RWPE1 (cell line): Measurements from ENCODE around the gene SPATA13.

Source experiments
- CTCF ChIA-PET: fragments of 350-600 bp; sonication (Branson Sonifier 250); formaldehyde crosslinking; extraction: SDS; loops from one replicate; lab custom pipeline; 2021; lab: Yijun Ruan, JAX
- POLR2A ChIA-PET: fragments of 400-600 bp; formaldehyde crosslinking; extraction: SDS; loops from one replicate; lab custom pipeline; 2020; ENCODE audit warnings: antibody characterized with exemption; ENCODE audit not compliant: low non-redundant PET; lab: Yijun Ruan, JAX
- DNase-seq: peaks from one replicate; pipeline ENCODE4 v3.0.0; 2012; ENCODE audit warnings: low spot score
- H3K27ac ChIP-seq: fragments of 450-650 bp; 2 replicates; pipeline ENCODE4 v1.5.1; 2017
- CTCF ChIP-seq: fragments of 450-650 bp; conservative IDR thresholded peaks from 2 replicates; pipeline ENCODE4 v1.5.1; 2017; ENCODE audit warnings: low read depth, mild to moderate bottlenecking

SPATA13 gene

GRCh38 chr13:24180750-24181377 is 20.3 kb downstream of the SPATA13 start:
- DNase-seq, result no peak
- CTCF ChIA-PET, result no interaction called here
- no peak overlapping the region for H3K27ac ChIP-seq
- no peak for TF ChIP-seq CTCF
- POLR2A ChIA-PET, result no interaction called here

DNA sequence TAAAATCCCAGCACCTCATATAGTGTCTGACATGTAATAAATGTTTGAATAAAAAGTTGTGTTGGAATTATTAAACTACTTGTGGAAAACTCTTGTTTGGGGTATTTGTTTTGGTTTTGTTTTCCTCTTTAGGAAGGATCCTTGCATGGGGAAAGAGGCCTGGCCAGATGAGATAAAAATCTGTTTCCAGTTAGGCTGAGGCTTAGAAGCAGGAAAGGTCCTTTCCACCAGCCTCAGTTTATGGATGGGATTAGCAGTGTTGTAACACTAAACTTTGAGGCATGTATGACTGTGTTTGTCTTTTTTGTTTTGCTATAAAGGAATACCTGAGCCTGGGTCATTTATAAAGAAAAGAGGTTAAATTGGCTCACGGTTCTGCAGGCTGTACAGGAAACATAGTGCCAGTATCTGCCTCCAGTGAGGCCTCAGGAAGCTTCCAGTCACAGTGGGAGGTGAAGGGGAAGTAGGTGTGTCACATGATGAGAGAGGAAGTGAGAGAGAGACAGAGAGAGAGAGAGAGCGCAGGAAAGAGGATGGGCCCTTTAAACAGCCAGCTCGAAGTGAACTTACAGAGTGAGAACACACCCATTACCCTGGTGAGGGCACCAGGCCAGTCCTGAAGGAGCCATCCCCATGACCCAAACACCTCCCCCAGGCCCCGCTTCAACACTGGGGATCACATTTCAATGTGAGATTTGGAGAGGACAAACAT is 21.6 kb downstream of the SPATA13 start:
- no peak overlapping the region for H3K27ac ChIP-seq
- no peak for DNase-seq
- no peak for TF ChIP-seq CTCF
- POLR2A ChIA-PET, result no interaction called here
- CTCF ChIA-PET, result interaction anchor here (0.6 kb wide), 1 partner anchor 431 kb away, joined by 3 read pairs; no protein-coding TSS in a partner anchor

DNA sequence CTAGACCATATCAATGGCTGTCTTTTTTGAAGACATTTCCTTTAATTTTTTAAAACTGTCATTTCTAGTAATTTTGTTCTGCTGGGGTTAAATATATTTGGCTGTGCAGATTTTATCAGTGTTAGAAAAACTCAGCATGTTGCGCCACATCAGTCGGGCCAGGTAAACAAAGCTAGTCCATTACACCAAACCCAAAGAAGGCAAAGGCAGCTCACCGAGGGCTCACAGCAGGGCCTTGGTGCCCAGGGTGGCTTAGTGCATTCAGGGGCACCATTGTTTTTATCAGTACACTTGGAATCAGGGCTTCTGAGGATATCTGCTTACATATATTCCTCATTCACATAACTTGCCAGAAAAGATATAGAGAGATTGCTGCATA is 22.2 kb downstream of the SPATA13 start:
- POLR2A ChIA-PET, result no interaction called here
- no peak for DNase-seq
- no peak overlapping the region for H3K27ac ChIP-seq
- CTCF ChIA-PET, result interaction anchor here (0.6 kb wide), 1 partner anchor 431 kb away, joined by 3 read pairs; no protein-coding TSS in a partner anchor
- TF ChIP-seq CTCF, result no peak

GRCh38 chr13:24183741-24184182 is 23.2 kb downstream of the SPATA13 start:
- H3K27ac ChIP-seq, result no peak overlapping the region
- CTCF ChIA-PET, result no interaction called here
- no peak for DNase-seq
- TF ChIP-seq CTCF, result no peak
- POLR2A ChIA-PET, result no interaction called here

DNA sequence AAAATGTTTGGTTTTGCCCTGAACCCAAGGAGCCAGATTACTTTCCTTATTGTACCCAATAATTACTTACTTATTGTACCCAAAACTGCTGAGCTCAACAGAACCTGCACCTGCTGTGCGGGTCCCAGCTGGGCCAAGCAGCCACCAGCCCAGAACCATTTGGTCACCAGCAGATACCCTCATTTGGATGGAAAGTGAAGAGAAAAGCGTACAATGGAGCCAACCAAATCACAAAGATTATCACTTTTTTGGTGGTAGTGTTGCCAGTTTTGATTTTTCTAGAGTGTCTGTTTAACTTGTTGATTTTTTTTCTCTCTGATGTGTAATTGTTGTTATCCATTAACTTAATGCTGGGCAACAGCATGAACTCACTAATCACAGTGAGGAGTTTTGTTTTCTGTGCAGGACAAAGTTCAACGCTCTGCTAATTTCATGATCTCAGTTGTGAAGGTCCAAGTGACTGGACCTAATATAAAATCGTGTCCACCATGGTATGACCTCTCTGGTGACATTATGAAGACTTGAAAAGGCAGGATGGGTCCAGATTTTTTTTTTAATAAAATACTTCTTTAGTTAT is 23.8 kb downstream of the SPATA13 start:
- DNase-seq, result no peak
- no peak overlapping the region for H3K27ac ChIP-seq
- TF ChIP-seq CTCF, result no peak
- ChIA-PET CTCF (no interaction called here), POLR2A (no interaction called here)

GRCh38 chr13:24184882-24185281 is 24.4 kb downstream of the SPATA13 start:
- CTCF ChIA-PET, result interaction anchor here (0.6 kb wide), 2 partner anchors 9 to 853 kb away, joined by 3 to 4 read pairs; no protein-coding TSS in a partner anchor
- TF ChIP-seq CTCF, result no peak
- H3K27ac ChIP-seq, result no peak overlapping the region
- POLR2A ChIA-PET, result no interaction called here
- no peak for DNase-seq
